Mesendoderm (in vitro differentiated cells): ENCODE measurements around the gene PIK3C3.

ENCODE experiments used
- DNase-seq: peaks from one replicate; pipeline ENCODE4 v3.0.0; 2013
- H2AK5ac ChIP-seq: 2 replicates; pipeline ENCODE4 v1.6.1; 2013; ENCODE audit warnings: low read length, inconsistent platforms
- H2BK120ac ChIP-seq: 2 replicates; pipeline ENCODE4 v1.6.1; 2013; ENCODE audit warnings: low read depth, mild to moderate bottlenecking, low read length, moderate library complexity, mixed read lengths
- H2BK15ac ChIP-seq: replicated peaks from 2 replicates; pipeline ENCODE4 v1.6.1; 2013; ENCODE audit warnings: low read depth, mild to moderate bottlenecking, moderate library complexity
- H2BK5ac ChIP-seq: 2 replicates; pipeline ENCODE4 v1.6.1; 2013; ENCODE audit warnings: low read length, inconsistent platforms
- H3K18ac ChIP-seq: 2 replicates; pipeline ENCODE4 v1.6.1; 2013; ENCODE audit warnings: mild to moderate bottlenecking, low read length, mixed read lengths
- H3K23ac ChIP-seq: one replicate; pipeline ENCODE4 v1.6.1; 2013; ENCODE audit warnings: low read length
- H3K27ac ChIP-seq: 2 replicates; pipeline ENCODE4 v1.5.1; 2013; ENCODE audit warnings: low read depth, mild to moderate bottlenecking, inconsistent platforms, low read length, moderate library complexity
- H3K27me3 ChIP-seq: 2 replicates; pipeline ENCODE4 v1.6.1; 2013; ENCODE audit warnings: low read length, control low read depth, mild to moderate bottlenecking, inconsistent platforms; ENCODE audit not compliant: insufficient read depth, poor library complexity
- H3K36me3 ChIP-seq: 2 replicates; pipeline ENCODE4 v1.6.1; 2013; ENCODE audit warnings: low read length, inconsistent platforms; ENCODE audit not compliant: control insufficient read depth, insufficient read depth
- H3K4ac ChIP-seq: one replicate; pipeline ENCODE4 v1.6.1; 2013; ENCODE audit warnings: low read depth, mild to moderate bottlenecking, low read length, moderate library complexity
- H3K4me1 ChIP-seq: 2 replicates; pipeline ENCODE4 v1.6.1; 2013; ENCODE audit warnings: low read depth, low read length, inconsistent platforms; ENCODE audit not compliant: control insufficient read depth
- H3K4me2 ChIP-seq: 2 replicates; pipeline ENCODE4 v1.6.1; 2013; ENCODE audit warnings: low read length
- H3K4me3 ChIP-seq: 2 replicates; pipeline ENCODE4 v1.5.1; 2013; ENCODE audit warnings: mild to moderate bottlenecking, low read length
- H3K56ac ChIP-seq: one replicate; pipeline ENCODE4 v1.6.1; 2013; ENCODE audit warnings: low read length
- H3K79me1 ChIP-seq: 2 replicates; pipeline ENCODE4 v1.6.1; 2013; ENCODE audit warnings: low read length, inconsistent platforms
- H3K79me2 ChIP-seq: 2 replicates; pipeline ENCODE4 v1.6.1; 2013; ENCODE audit warnings: mild to moderate bottlenecking, low read length; ENCODE audit not compliant: control insufficient read depth, insufficient read depth
- H3K9ac ChIP-seq: 2 replicates; pipeline ENCODE4 v1.6.1; 2013; ENCODE audit warnings: low read length, inconsistent platforms
- H4K5ac ChIP-seq: one replicate; pipeline ENCODE4 v1.6.1; 2013; ENCODE audit warnings: low read length
- H4K8ac ChIP-seq: one replicate; pipeline ENCODE4 v1.6.1; 2013; ENCODE audit warnings: low read depth, mild to moderate bottlenecking, control low read depth, low read length, moderate library complexity
- WGBS: extraction: QIAGEN DNeasy Blood & Tissue Kit; methylation state at CpG from one replicate; pipeline ENCODE4 v1.1.7; 2013; ENCODE audit warnings: low lambda C conversion rate, missing lambda C conversion rate; ENCODE audit not compliant: insufficient coverage; ENCODE audit errors: extremely low coverage; 5-methylcytosine and 5-hydroxymethylcytosine counted together

PIK3C3 gene

GRCh38 chr18:41948544-41949110 lies 6.4 kb upstream of the PIK3C3 start:
- Histone ChIP-seq H3K4me2 (no peak overlapping the region), H3K23ac (no peak overlapping the region), H3K4ac (no peak overlapping the region), H3K27ac (no peak overlapping the region), H2BK5ac (no peak overlapping the region), H3K27me3 (no peaks in the 10 kb centered on the region), H4K5ac (no peak overlapping the region), H3K18ac (no peak overlapping the region), H4K8ac (no peak overlapping the region), H3K4me1 (no peaks in the 10 kb centered on the region), H2BK15ac (no peak overlapping the region), H2AK5ac (no peak overlapping the region), H3K9ac (no peak overlapping the region), H3K4me3 (no peak overlapping the region), H2BK120ac (no peak overlapping the region), H3K79me2 (no peaks in the 10 kb centered on the region), H3K56ac (no peak overlapping the region), H3K79me1 (no peaks in the 10 kb centered on the region), H3K36me3 (no peaks in the 10 kb centered on the region)
- no peak for DNase-seq
- WGBS = no CpG with 5 or more reads among the region's 3 CpGs

- Histone ChIP-seq H2BK5ac (no peak overlapping the region), H3K18ac (no peak overlapping the region), H4K8ac (no peak overlapping the region), H3K9ac (no peak overlapping the region), H3K27me3 (no peaks in the 10 kb centered on the region), H3K4me2 (no peak overlapping the region), H3K4ac (no peak overlapping the region), H3K4me3 (no peak overlapping the region), H3K36me3 (no peaks in the 10 kb centered on the region), H2BK15ac (no peak overlapping the region), H4K5ac (no peak overlapping the region), H2BK120ac (no peak overlapping the region), H3K56ac (no peak overlapping the region), H3K79me1 (no peaks in the 10 kb centered on the region), H3K23ac (no peak overlapping the region), H3K4me1 (no peaks in the 10 kb centered on the region), H3K79me2 (no peaks in the 10 kb centered on the region), H3K27ac (no peak overlapping the region), H2AK5ac (no peak overlapping the region)
- no CpG with 5 or more reads among the region's 2 CpGs for WGBS
- no peak for DNase-seq
Measured at GRCh38 chr18:41949206-41949920, 5.7 kb upstream of the PIK3C3 start.

- Histone ChIP-seq H2BK5ac (no peak overlapping the region), H3K4me3 (peak overlapping the region; percentile 66), H3K79me2 (peaks cover 15% of the 10 kb centered on the region), H2BK15ac (no peak overlapping the region), H3K27me3 (no peaks in the 10 kb centered on the region), H3K36me3 (peaks cover 2% of the 10 kb centered on the region), H3K79me1 (peaks cover 9% of the 10 kb centered on the region), H3K9ac (peak overlapping the region; percentile 70), H3K4me2 (peak overlapping the region; percentile 89), H2AK5ac (no peak overlapping the region), H3K23ac (no peak overlapping the region), H3K4ac (no peak overlapping the region), H3K27ac (no peak overlapping the region), H3K18ac (no peak overlapping the region), H4K5ac (no peak overlapping the region), H3K56ac (peak overlapping the region; percentile 79), H2BK120ac (no peak overlapping the region), H4K8ac (no peak overlapping the region), H3K4me1 (no peaks in the 10 kb centered on the region)
- no CpG with 5 or more reads among the region's 11 CpGs for WGBS
- DNase-seq = peak; percentile 14
Measured at GRCh38 chr18:41955688-41956087, 654 bp downstream of the PIK3C3 start.

GRCh38 chr18:41959045-41959444 lies 4.0 kb downstream of the PIK3C3 start:
- H3K9ac ChIP-seq = no peak overlapping the region
- peaks cover 2% of the 10 kb centered on the region for H3K36me3 ChIP-seq
- H2BK5ac ChIP-seq = no peak overlapping the region
- H3K4me3 ChIP-seq = no peak overlapping the region
- H2BK15ac ChIP-seq = no peak overlapping the region
- peaks cover 10% of the 10 kb centered on the region for H3K79me1 ChIP-seq
- no peak overlapping the region for H2BK120ac ChIP-seq
- no peak for DNase-seq
- H3K4me1 ChIP-seq = no peaks in the 10 kb centered on the region
- H4K5ac ChIP-seq = no peak overlapping the region
- peaks cover 17% of the 10 kb centered on the region for H3K79me2 ChIP-seq
- no peak overlapping the region for H3K4me2 ChIP-seq
- H3K27me3 ChIP-seq = no peaks in the 10 kb centered on the region
- H2AK5ac ChIP-seq = no peak overlapping the region
- no peak overlapping the region for H4K8ac ChIP-seq
- H3K18ac ChIP-seq = no peak overlapping the region
- no peak overlapping the region for H3K27ac ChIP-seq
- H3K23ac ChIP-seq = no peak overlapping the region
- H3K56ac ChIP-seq = no peak overlapping the region
- 100% methylated on average over 1 of the region's 1 CpG for WGBS
- no peak overlapping the region for H3K4ac ChIP-seq

- Histone ChIP-seq H3K4me3 (no peak overlapping the region), H3K56ac (no peak overlapping the region), H4K5ac (no peak overlapping the region), H3K27ac (no peak overlapping the region), H3K9ac (no peak overlapping the region), H2BK120ac (no peak overlapping the region), H3K36me3 (peaks cover 1% of the 10 kb centered on the region), H4K8ac (no peak overlapping the region), H3K79me2 (peaks cover 2% of the 10 kb centered on the region), H2AK5ac (no peak overlapping the region), H2BK5ac (no peak overlapping the region), H3K79me1 (peaks cover 6% of the 10 kb centered on the region), H3K27me3 (no peaks in the 10 kb centered on the region), H2BK15ac (no peak overlapping the region), H3K23ac (no peak overlapping the region), H3K4me2 (no peak overlapping the region), H3K4ac (no peak overlapping the region), H3K4me1 (no peaks in the 10 kb centered on the region), H3K18ac (no peak overlapping the region)
- DNase-seq = no peak
- WGBS = no CpG with 5 or more reads among the region's 7 CpGs
Measured at GRCh38 chr18:41965634-41966255, 10.7 kb downstream of the PIK3C3 start.
